GM12875 (cell line): ENCODE results near the gene STEAP4.
"Not testable (repeated sequence)": the region's sequence is repeated elsewhere in the genome, so short reads cannot be mapped to it uniquely, and the experiment has no call there.

Experiments
- H3K4me3 ChIP-seq: one replicate; pipeline ENCODE4 v1.5.1; 2011; ENCODE audit warnings: low read depth, low read length, control low read depth
- TF ChIP-seq, protein P1 (sequence below): IDR thresholded peaks from 2 replicates; pipeline ENCODE4 v1.5.1; 2011; ENCODE audit warnings: low read depth, mild to moderate bottlenecking, control low read depth, inconsistent platforms, low read length, moderate library complexity, borderline replicate concordance; ENCODE audit not compliant: insufficient read depth

Gene STEAP4

DNA sequence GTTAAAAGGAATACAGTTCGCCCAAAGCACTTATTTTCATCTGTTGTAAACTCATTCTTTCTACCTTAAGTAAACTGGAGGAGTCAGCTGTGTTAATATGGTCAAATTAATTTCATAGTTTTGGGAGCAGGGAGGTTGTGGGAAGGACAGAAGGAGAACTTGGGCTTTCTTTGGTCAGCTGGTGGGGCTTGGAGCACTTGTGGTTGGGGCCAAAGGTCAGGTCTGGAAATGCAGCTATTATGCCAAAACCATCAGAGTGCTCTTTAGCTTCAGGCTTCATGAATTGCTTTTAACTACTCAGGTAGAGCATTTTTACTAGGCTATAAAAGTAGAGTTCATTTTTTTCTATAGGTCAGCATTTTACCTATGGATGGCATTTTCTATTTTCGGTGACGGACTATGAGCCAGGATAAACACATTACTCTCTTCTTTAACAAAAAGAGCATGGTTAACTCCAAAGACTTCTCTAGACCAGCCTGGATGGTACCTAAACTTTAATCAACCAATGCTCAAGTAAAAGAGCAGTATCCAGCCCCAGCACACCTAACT, 30.0 kb downstream of the STEAP4 start:
- TF ChIP-seq, protein P1, sequence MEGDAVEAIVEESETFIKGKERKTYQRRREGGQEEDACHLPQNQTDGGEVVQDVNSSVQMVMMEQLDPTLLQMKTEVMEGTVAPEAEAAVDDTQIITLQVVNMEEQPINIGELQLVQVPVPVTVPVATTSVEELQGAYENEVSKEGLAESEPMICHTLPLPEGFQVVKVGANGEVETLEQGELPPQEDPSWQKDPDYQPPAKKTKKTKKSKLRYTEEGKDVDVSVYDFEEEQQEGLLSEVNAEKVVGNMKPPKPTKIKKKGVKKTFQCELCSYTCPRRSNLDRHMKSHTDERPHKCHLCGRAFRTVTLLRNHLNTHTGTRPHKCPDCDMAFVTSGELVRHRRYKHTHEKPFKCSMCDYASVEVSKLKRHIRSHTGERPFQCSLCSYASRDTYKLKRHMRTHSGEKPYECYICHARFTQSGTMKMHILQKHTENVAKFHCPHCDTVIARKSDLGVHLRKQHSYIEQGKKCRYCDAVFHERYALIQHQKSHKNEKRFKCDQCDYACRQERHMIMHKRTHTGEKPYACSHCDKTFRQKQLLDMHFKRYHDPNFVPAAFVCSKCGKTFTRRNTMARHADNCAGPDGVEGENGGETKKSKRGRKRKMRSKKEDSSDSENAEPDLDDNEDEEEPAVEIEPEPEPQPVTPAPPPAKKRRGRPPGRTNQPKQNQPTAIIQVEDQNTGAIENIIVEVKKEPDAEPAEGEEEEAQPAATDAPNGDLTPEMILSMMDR: no peak
- no peak overlapping the region for H3K4me3 ChIP-seq

DNA sequence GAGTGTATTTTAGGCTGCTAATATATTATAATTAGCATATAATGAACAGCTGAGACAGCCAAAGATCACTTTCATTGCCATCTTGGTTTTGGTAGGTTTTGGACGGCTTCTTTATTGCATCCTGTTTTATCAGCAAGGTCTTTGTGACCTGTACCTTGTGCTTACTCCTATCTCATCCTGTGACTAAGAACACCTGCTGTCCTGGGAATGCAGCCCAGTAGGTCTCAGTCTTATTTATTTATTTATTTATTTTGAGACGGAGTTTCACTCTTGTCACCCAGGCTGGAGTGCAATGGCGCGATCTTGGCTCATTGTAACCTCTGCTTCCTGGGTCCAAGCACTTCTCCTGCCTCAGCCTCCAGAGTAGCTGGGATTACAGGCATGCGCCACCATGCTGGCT, 31.8 kb downstream of the STEAP4 start:
- H3K4me3 ChIP-seq: not testable (repeated sequence)

DNA sequence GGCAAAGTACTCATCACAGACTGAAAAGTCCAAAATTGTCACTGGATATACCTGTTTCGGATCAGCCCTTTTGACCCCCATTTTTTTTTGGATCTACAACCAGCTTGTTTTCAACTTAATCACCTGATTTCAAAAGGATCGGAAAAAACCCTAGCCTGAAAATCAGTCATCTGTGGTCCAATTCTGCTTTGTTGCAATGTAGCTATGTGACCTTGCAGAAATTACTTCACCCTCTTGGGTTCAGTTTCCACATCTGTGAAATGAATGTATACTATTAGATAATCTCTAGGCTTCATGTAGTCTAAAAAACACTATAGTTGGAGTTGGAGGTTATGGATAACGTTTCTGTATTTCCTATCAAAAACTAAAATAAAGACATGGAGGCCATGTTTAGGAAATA, 37.1 kb downstream of the STEAP4 start:
- no peak overlapping the region for H3K4me3 ChIP-seq
- TF ChIP-seq, protein P1: no peak

DNA sequence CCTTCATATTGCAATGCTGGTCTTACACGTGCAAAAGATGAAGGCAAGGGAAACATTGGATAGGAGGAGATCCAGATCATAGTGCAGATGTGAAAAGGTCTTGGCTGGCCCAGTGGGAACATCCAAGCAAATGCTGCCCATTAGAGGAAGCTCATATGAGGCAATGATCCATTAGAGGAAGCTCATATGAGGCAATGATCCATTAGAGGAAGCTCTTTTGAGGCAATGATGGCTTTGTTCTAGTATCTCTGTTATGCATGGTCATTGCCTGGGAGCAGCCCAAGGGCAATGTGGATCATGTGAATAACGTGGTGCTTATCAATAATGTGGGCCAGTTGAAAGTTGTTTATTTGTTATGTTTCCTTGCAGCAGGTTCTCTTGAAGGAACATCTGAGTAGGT, 37.8 kb downstream of the STEAP4 start:
- H3K4me3 ChIP-seq: no peak overlapping the region
- TF ChIP-seq, protein P1: no peak

DNA sequence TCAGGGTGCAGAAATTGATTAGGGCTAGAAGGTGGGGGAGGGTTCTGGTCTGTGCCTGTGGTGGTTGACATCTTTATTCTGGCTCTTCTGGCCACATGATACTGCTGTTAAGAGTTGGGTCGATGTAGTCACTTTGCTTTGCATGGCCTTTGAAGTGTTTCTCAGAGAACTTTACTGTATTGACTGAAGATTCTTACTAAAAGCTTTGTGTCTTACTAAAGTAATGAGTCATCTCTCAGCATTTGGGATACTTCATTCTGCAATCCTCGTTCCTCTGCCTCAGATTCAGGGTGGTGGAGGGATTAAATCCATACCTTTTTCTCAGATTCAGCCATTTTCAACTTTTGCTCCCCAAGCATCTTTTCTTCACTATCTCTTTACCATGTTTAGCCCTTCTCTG, 38.6 kb downstream of the STEAP4 start:
- no peak overlapping the region for H3K4me3 ChIP-seq
- TF ChIP-seq, protein P1: no peak

DNA sequence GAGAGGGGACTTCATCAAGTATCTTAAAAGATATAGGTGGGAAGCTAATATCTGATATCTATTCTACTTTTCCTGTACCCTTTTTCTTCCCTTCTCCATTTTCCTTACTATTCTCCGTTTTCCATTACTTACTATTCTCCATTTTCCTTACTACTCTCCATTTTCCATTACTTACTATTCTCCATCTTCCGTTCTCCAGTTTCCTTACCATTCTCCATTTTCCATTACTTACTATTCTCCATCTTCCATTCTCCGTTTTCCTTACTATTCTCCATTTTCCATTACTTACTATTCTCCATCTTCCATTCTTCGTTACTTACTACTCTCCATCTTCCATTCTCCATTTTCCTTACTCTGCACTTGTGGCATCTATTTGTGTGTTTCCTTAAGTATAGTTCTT, 39.3 kb downstream of the STEAP4 start:
- no peak overlapping the region for H3K4me3 ChIP-seq
- TF ChIP-seq, protein P1: no peak

DNA sequence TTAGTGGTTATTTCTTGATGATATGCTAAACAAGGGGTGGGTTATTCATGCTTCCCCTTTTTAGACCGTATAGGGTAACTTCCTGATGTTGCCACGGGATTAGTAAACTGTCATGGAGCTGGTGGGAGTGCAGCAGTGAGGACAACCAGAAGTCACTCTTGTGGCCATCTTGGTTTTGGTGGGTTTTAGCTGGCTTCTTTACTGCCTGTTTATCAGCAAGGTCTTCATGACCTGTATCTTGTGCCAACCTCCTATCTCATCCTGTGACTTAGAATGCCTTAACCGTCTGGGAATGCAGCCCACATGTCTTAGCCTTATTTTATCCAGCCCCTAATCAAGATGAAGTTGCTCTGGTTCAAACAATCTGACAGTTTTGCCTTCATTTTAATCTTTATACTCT, 41.7 kb downstream of the STEAP4 start:
- not testable (repeated sequence) for H3K4me3 ChIP-seq

DNA sequence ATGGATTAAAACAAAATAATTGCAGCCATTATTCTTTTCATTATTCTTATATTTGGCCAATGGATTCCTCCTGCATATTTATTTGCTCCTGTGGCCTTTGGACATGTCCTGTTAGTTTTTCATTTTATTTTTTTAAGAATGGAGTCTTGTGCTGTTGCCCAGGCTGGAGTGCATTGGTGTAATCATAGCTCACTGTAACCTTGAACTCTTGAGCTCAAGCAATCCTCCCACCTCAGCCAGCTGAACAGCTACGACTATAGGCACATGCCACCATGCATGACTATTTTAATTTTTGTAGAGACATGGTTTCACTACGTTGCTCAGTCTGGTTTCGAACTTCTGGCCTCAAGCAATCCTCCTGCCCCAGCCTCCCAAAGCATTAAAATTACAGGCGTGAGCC, 44.1 kb downstream of the STEAP4 start:
- no peak overlapping the region for H3K4me3 ChIP-seq
- TF ChIP-seq, protein P1: no peak
